HG02970 (cell line): Measurements from ENCODE around the gene PER2.
"Not testable (repeated sequence)": the region's sequence is repeated elsewhere in the genome, so short reads cannot be mapped to it uniquely, and the experiment has no call there.

Experiments used
- ATAC-seq: cut with Tn5 transposase; IDR thresholded peaks from one replicate; pipeline ENCODE4 v1.9.1; 2021; ENCODE audit warnings: mild to moderate bottlenecking, moderate library complexity, moderate number of reproducible peaks; ENCODE audit not compliant: unreplicated experiment, low FRiP score

PER2 gene

GRCh38 chr2:238313991-238314350 lies 25.6 kb upstream of the PER2 start:
- ATAC-seq, result no peak

- no peak for ATAC-seq
These were observed 25.0 kb upstream of the PER2 start for GRCh38 chr2:238313289-238313990.

- ATAC-seq, result not testable (repeated sequence)
These were observed 22.3 kb upstream of the PER2 start for GRCh38 chr2:238310721-238311120.

GRCh38 chr2:238308177-238308576 lies 19.8 kb upstream of the PER2 start:
- no peak for ATAC-seq

GRCh38 chr2:238306672-238306998 lies 18.2 kb upstream of the PER2 start:
- ATAC-seq, result no peak

GRCh38 chr2:238305965-238306671 lies 17.7 kb upstream of the PER2 start:
- ATAC-seq, result no peak

- no peak for ATAC-seq
These were observed 16.9 kb upstream of the PER2 start for GRCh38 chr2:238305092-238305862.

GRCh38 chr2:238304116-238304515 lies 15.7 kb upstream of the PER2 start:
- ATAC-seq, result no peak

GRCh38 chr2:238302751-238303150 lies 14.3 kb upstream of the PER2 start:
- no peak for ATAC-seq

- no peak for ATAC-seq
These were observed 13.7 kb upstream of the PER2 start for GRCh38 chr2:238302087-238302486.

- ATAC-seq, result no peak
These were observed 11.4 kb upstream of the PER2 start for GRCh38 chr2:238299803-238300202.

- ATAC-seq, result no peak
These were observed 8.4 kb upstream of the PER2 start for GRCh38 chr2:238296638-238297457.

- no peak for ATAC-seq
These were observed 7.0 kb upstream of the PER2 start for GRCh38 chr2:238295144-238296112.

- no peak for ATAC-seq
These were observed 6.2 kb upstream of the PER2 start for GRCh38 chr2:238294393-238295143.

- ATAC-seq, result no peak
These were observed 5.6 kb upstream of the PER2 start for GRCh38 chr2:238294046-238294392.

- no peak for ATAC-seq
These were observed 3.3 kb upstream of the PER2 start for GRCh38 chr2:238291550-238292281.

- no peak for ATAC-seq
These were observed 2.5 kb upstream of the PER2 start for GRCh38 chr2:238290715-238291549.
